ENCODE measurements around the gene KCNK7.

KCNK7 gene

GRCh38 chr11:65559951-65560537 lies 35.6 kb downstream of the KCNK7 start:
- peak overlapping the region; percentile 8; the same call in 1 of the 2 replicates for H3K4me3 ChIP-seq (ENCODE audit: low read depth, low read length)
- TF ChIP-seq CTCF (IDR thresholded peaks at IDR 0.05; ENCODE audit: insufficient read depth, low read length, missing control alignments): no peak
- no peak for DNase-seq (ENCODE audit: low read depth, low spot score)
- POLR2A ChIA-PET: interaction anchor here (0.7 to 3.3 kb wide), 7 partner anchors 10 to 137 kb away, joined by 3 to 15 read pairs (median 4); partner anchors contain the start of genes EHBP1L1, FAM89B, NEAT1 and ZNRD2
- CTCF ChIA-PET: interaction anchor here (2.0 to 16.3 kb wide), 5 partner anchors 8 to 34 kb away, joined by 9 to 207 read pairs (median 16); partner anchors contain the start of genes EHBP1L1, FAM89B and ZNRD2

- TF ChIP-seq CTCF (IDR thresholded peaks at IDR 0.05; ENCODE audit: insufficient read depth, low read length, missing control alignments): no peak
- H3K4me3 ChIP-seq (ENCODE audit: low read depth, low read length): no peak overlapping the region
- ChIA-PET CTCF (interaction anchor here (2.0 to 16.3 kb wide), 4 partner anchors 12 to 35 kb away, joined by 9 to 207 read pairs (median 46); partner anchors contain the start of genes EHBP1L1, FAM89B and ZNRD2), POLR2A (interaction anchor here (0.7 to 3.3 kb wide), 5 partner anchors 11 to 55 kb away, joined by 4 to 15 read pairs (median 5); partner anchors contain the start of genes FAM89B, MAP3K11 and ZNRD2)
- no peak for DNase-seq (ENCODE audit: low read depth, low spot score)
These were observed 36.1 kb downstream of the KCNK7 start for GRCh38 chr11:65559535-65559934.

GRCh38 chr11:65558930-65559509 lies 36.6 kb downstream of the KCNK7 start:
- no peak for TF ChIP-seq CTCF (IDR thresholded peaks at IDR 0.05; ENCODE audit: insufficient read depth, low read length, missing control alignments)
- DNase-seq (ENCODE audit: low read depth, low spot score): no peak
- ChIA-PET POLR2A (interaction anchor here (0.6 to 3.3 kb wide), 6 partner anchors 11 to 55 kb away, joined by 3 to 15 read pairs (median 4); partner anchors contain the start of genes FAM89B, MAP3K11 and ZNRD2), CTCF (interaction anchor here (2.0 to 16.3 kb wide), 4 partner anchors 12 to 35 kb away, joined by 9 to 207 read pairs (median 46); partner anchors contain the start of genes EHBP1L1, FAM89B and ZNRD2)
- H3K4me3 ChIP-seq (ENCODE audit: low read depth, low read length): peak overlapping the region; percentile 69

- peak within 1 kb of the TSS; percentile 69 for H3K4me3 ChIP-seq (ENCODE audit: low read depth, low read length)
- CTCF ChIA-PET: interaction anchor here (2.0 to 16.3 kb wide), 4 partner anchors 13 to 36 kb away, joined by 11 to 207 read pairs (median 56); partner anchors contain the start of genes FAM89B and ZNRD2
- POLR2A ChIA-PET: interaction anchor here (0.6 to 3.3 kb wide), 4 partner anchors 14 to 56 kb away, joined by 3 to 12 read pairs (median 4); partner anchors contain the start of genes FAM89B and MAP3K11
- no peak for TF ChIP-seq CTCF (IDR thresholded peaks at IDR 0.05; ENCODE audit: insufficient read depth, low read length, missing control alignments)
- no peak for DNase-seq (ENCODE audit: low read depth, low spot score)
These were observed 37.3 kb downstream of the KCNK7 start, which contains the start of gene LTBP3 for GRCh38 chr11:65558002-65558929. Gene LTBP3, minus strand, starts transcription at chr11:65558359. Its CDS starts 400 bp downstream, at chr11:65557959.

GRCh38 chr11:65557280-65558001 lies 38.2 kb downstream of the KCNK7 start:
- no peak for DNase-seq (ENCODE audit: low read depth, low spot score)
- CTCF ChIA-PET: interaction anchor here (1.0 to 2.1 kb wide), 5 partner anchors 12 to 36 kb away, joined by 4 to 33 read pairs (median 8); no protein-coding TSS in a partner anchor
- POLR2A ChIA-PET: interaction anchor here (1.2 to 1.3 kb wide), 2 partner anchors 13 to 17 kb away, joined by 5 read pairs; partner anchors contain the start of gene ZNRD2
- H3K4me3 ChIP-seq (ENCODE audit: low read depth, low read length): peak overlapping the region; percentile 69
- TF ChIP-seq CTCF (IDR thresholded peaks at IDR 0.05; ENCODE audit: insufficient read depth, low read length, missing control alignments): no peak
